ENCODE data around the gene BMAL1.

- TF ChIP-seq EZH2phosphoT487 (conservative IDR thresholded peaks at IDR 0.05; ENCODE audit: low read length) (no peak), CTCF (IDR thresholded peaks at IDR 0.05; ENCODE audit: insufficient read depth, low read length, poor library complexity, severe bottlenecking) (no peak)
These were observed 88.9 kb downstream of the BMAL1 start for GRCh38 chr11:13366266-13367026.

Measured in SU-DHL-6 (cell line).